AML-193 (cell line): ENCODE data around the gene PHETA1.

Source experiments
- DNase-seq, 2 experiments: peaks; one replicate each; lab custom pipeline; 2025; lab: John Stamatoyannopoulos, UW

PHETA1 gene, protein sequence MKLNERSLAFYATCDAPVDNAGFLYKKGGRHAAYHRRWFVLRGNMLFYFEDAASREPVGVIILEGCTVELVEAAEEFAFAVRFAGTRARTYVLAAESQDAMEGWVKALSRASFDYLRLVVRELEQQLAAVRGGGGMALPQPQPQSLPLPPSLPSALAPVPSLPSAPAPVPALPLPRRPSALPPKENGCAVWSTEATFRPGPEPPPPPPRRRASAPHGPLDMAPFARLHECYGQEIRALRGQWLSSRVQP

DNA sequence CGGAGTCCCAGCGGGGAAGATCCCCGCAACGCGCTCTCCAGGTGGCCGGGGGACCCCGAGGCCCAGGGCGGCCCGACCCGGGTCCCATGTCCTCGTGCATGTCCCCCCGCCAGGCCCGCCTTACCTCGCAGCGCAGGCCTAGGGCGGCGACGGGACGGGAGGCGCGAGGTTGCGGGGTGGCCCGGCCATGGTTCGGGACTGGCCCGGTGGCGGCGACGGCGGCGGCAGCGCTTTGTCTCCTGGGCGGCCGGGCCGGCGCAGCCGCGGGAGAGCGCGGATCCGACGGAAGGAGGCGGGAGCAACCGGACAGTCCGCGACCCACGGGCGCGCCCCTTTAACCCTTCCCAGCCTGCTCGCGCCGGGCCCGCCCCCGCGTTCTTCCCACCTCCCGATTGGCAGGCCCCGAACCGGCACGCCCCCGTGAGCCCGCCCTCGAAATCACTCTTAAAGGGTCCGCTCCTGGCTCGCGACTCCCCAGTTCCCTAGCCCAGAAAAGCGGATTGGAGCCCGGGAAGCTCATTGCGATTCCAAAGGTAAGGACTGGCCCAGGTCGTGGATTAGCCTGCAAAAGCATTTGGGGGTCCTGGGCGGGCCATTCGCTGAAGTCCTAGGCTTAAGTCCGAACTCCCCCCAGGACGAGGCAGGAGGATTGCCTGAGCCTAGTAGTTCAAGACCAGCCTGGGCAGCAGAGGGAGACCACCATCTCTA, at the start of gene PHETA1:
Gene PHETA1 (minus strand): TSS at position 308 of the 708 bp plus-strand sequence. CDS start 5,668 bp downstream, outside the sequence.
- DNase-seq = peak; percentile 60 to 62

DNA sequence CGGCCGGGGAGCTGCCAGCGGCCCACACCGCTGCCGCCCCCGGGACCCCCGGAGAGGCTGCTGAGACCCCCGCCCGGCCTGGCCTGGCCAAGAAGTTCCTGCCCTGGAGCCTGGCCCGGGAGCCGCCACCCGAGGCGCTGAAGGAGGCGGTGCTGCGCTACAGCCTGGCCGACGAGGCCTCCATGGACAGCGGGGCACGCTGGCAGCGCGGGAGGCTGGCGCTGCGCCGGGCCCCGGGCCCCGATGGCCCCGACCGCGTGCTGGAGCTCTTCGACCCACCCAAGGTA, 49.6 kb upstream of the PHETA1 start:
- no peak for DNase-seq

DNA sequence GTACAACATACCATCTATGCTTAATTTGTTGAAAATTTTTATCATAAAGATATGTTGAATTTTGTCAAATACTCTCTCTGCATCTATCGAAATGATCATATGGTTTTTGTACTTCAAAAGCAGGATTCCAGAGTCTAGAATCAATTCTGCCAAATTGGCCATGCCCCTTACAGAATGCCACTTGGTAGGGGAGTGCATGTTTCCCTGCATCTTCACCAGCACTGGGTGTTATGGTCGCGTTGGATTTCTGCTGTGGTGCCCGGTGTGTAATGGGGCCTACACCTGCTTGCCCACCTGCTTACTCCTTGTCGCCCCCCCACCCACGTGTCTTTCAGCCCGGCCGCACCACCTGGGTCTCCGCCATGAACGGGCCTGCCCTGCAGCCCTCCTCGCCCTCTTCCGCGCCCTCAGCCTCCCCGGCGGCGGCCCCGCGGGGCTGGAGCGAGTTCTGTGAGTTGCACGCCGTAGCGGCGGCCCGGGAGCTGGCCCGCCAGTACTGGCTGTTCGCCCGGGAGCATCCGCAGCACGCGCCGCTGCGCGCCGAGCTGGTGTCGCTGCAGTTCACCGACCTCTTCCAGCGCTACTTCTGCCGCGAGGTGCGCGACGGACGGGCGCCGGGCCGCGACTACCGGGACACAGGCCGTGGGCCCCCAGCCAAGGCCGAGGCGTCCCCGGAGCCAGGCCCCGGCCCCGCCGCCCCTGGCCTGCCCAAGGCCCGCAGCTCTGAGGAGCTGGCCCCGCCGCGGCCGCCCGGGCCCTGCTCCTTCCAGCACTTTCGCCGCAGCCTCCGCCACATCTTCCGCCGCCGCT, 49.1 kb upstream of the PHETA1 start:
- no peak for DNase-seq

DNA sequence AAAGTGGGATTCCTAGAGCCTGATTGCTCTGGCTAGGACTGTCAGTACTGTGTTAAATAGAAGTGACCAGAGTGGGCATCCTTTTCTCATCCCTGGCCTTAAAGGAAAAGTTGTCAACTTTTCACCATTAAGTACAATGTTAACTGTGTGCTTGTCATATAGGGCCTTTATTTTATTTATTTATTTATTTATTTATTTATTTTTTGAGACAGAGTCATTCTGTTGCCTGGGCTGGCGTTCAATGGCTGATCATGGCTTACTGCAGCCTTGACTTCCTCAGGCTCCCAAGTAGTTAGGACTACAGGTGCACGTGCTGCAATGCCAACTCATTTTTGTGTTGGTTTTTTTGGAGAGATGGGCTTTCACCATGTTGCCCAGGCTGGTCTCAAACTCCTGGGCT, 48.4 kb upstream of the PHETA1 start:
- no peak for DNase-seq

DNA sequence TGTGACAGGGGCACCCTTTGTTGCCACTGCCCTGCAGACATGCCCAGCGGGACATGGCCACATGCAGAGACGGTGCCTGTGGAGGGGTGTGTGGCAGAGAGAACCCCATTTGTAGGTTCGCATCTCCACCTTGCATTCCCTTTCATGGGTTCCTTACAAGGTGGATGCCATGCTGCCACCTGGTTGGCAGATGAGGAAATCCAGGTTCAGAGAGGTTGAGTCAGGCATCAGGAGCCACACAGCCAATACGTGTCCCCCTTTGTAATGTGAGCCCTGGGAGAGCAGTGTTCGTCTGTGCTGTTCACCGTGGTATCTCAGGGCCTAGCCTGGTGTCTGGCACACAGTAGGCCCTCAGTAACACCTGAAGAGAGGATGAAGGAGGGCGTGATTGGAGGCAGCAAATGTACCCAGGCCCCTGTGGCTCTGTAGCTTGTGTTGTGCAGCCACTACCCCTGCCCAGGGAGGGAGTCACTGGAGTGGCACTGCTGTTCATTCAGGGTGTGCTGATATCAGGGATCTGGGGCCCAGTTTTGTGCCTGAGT, 45.9 kb upstream of the PHETA1 start:
- no peak for DNase-seq

DNA sequence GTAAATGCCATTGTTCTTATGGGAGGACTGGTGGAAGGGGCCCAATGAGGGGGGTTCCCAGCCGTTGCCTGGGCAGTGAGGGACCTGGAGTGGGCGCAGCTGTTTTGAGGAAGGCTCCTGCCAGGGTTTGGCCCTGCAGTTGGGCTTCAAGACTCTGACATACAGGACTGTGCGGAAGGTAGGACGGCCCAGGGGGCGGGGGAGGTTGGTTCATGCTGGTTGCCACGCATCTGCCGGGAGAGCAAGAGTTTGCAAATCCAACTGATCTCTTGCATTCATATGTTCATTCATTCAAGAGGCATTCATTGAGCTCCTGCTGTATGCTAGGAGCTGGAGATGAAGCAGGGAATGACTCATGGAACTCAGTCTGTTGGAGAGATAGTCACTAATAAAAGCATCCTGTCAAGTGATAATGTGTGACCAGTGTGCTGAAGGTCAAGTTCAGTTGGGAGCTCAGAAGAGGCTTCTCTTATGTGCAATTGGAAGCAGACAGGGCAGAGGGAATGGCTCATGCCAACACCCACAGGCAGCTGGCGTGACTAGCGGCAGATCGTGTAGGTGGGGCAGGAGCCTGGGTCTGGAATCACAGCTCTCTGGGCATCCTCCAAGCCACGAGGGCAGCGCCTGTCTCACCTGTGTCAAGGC, 44.7 kb upstream of the PHETA1 start:
- DNase-seq = no peak

DNA sequence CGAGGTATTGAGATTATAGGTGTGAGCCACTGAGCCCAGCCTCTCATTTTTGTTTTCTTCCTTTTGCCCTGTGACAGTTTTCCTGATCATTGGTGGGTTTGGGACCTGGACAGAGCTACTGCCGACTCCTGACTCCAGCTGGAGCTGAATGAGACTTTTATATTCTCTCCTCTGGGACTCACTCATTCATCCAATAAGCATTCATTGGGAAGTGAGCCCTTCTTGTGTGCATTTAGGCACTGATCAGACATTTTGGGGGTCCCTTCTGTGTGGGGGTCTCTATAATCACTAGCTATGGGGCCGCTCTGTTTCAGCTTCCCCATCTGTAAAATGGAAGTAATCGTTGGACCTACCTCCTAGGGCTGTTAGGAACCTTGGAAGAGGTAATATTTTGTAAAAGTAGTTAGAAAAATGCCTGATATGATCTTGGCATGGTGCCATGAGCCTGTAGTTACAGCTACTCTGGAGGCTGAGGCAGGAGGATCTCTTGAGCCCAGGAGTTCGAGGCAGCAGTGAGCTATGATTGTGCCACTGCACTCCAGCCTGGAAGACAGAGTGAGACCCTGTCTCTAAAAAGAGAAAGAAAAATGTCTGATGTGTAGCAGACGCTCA, 44.0 kb upstream of the PHETA1 start:
- no peak for DNase-seq

DNA sequence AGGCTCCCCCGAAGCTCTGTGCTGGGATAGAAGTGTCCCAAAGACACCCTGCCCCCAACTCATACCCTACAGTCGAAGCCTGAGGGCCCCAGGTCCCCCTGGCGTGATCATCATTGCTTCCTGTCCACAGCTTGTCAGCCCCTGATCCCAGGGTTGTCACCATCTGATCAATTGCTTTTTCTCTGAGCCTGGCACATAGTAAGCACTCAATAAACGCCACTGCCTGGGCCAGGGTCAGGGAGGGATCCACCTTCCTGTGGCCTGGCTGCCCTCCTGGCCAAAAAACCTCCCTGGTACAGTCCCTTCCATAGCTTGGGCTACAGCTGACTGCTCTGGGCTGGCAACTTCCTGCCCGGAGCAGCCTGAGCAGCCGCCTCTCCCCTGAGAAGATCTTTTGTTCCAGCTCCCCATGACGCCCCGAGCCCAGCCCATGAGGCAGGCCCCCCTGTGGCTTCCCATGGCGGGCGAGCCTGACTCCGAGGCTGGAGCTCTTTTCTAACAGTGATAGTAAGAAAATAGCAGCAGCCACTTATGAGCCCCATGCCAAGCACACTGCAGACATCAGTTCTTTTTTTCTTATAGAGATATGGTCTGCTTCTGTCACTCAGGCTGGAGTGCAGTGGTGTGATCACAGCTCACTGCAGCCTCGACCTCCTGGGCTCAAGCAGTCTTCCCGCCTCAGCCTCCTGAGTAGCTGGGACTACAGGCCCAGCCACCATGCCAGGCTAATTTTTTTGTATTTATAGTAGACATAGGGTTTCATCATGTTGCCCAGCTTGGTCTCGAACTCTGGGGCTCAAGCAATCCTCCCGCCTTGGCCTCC, 43.3 kb upstream of the PHETA1 start:
- DNase-seq = no peak

DNA sequence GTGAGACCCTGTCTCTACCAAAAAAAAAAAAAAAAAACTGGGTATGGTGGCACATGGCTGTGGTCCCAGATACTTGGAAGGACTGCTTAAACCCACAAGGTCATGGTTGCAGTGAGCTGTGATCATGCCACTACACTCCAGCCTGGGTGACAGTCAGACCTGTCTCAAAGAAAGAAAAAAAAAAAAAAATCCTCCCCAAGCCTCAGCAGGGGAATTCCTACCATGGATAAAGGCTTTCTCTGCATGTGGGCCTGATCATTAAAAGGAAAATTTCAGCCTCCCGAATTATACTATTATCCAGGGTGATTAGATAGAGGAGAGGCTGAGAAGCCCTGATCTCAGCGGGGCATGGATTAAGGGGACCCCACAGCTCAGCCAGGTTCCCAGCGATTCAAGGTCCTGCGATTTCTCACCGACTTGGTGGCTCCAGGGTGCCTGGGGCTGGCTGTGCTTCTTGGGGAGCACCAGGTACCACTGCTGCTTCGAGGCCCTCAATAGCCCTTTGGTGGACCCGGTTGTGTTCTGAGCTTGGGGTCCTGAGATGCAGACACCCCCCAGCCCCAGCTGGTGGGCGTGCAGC, 42.4 kb upstream of the PHETA1 start:
- no peak for DNase-seq

DNA sequence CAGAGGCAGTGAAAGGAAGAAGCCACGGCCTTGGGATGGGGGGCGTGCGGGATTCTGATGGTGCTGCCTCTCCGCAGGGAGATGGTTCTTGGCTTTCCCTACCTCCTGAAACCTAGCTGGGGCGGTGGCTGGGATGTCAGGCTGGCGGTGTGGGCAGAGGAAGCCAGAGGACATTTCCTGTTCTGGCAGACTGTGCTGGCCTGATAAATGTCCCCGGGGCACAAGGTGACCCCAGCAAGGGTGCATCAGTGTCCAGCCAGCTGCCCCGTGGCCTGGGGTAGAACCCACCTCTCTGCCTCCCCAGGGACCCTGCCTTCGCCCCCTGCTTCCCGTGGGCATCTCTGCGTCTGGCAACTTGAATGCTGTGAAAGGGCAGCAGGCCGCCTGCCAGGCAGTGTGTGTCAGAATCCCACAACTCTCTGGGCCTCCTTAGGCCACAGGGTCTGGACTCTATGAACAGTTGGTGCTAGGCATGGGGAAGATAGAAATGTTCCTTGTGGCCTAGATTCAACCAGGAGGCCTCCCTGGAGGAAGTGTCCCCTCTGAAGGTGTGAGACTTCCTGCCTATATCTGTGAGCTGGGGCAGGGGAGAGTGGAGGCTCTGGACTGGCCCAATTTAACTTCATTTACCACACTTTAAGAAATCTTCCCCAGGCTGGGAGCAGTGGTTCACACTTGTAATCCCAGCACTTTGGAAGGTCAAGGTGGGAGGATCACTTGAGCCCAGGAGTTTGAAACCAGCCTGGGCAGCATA, 41.7 kb upstream of the PHETA1 start:
- DNase-seq = no peak

DNA sequence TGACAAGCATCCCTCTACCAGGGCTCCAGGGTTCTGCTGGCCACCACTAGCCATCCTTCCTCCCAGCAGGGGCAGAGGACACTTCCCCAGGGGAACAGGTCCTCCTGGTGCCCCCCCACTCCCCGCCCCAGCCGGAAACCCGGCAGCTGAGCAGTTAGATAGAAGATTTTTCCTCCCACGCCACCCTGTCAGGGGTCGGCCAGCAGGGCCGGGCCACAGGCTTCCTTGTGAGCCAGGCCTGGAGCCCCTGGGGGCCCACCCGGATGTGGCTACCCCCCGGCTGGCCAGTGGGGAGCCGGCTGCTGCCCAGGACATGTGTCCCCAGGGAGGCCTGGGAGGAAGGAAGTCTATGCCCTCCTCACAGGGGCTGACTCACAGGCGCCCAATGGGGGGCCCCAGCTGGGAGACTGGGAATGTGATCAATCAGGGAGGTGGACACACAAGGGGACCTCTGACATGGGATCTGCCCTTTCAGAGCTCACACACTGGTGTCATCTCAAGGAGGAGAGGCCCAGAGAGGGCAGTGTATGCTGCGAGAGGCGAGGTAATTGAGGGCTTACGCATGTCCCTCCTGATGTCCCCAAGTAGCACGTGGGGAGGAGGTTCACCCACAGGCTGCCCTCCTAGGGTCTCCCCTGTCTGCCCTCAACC, 41.0 kb upstream of the PHETA1 start:
- DNase-seq = peak in 1 of 2 experiments; percentile 30

DNA sequence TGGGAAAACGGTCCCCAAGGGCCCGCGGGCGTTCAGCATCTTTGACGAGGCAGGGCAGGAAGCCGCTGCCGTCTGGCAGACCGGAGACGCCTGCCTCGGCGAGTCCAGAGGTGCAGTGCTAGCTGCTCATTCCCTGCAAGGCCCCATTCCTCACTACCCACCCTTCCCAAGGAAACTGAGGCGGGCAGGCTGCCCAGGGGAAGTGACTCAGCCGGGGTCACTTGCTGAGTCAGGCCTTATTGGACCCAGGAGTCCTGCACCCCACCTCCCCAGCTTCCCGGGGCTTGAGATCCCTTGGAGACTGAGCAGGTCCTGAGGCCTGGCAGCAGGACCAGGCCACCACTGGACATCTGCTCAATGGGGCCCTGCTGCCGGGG, 40.5 kb upstream of the PHETA1 start:
- no peak for DNase-seq

DNA sequence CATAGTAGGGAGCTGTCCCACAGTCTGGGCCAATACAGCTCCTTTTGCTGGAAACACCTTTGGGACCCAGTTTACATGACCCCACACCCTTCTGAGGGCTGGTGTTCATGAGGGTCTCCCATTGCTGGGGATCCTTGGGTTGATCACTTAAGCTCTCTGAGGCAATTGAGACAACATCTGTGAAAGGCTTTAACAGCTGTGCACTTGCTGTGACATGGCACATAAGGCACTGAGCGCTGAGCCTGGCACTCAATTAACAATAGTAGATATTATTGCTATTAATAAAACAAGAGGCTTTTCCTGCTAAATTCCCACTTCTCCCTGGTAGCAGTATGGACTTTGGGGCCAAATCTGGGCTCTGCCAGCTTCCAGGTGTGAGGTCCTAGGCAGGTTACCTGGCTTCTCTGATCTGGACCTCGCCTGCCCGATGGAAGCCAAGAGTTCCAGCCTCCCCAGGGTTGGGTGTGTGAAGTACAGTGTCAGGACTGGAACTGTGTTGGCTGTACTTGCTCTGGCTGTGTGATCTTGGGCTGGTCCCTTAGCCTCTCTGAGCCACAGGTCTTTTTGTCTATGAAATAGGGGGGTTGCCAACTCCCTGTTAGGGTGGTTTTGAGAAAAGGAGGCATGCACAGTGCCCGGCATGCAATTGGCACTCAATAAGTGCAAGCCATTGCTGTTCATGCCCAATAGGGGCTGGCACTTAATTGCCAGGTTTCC, 39.9 kb upstream of the PHETA1 start:
- DNase-seq = no peak

DNA sequence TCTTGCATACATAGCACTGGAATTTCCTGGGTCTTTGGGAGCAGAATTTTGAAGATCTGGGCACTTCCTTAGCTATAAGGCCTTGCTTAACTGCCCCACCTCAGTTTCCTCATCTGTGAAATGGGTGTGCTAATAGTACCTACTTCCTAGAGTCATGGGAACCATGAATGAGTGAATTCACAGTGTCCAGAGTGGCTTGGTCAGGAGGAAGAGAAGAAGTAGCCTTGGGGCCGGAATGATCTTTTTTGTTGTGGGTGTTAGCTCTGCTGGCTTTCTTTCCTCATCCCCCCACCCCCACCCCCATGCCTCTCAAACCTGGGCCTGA, 39.2 kb upstream of the PHETA1 start:
- no peak for DNase-seq

DNA sequence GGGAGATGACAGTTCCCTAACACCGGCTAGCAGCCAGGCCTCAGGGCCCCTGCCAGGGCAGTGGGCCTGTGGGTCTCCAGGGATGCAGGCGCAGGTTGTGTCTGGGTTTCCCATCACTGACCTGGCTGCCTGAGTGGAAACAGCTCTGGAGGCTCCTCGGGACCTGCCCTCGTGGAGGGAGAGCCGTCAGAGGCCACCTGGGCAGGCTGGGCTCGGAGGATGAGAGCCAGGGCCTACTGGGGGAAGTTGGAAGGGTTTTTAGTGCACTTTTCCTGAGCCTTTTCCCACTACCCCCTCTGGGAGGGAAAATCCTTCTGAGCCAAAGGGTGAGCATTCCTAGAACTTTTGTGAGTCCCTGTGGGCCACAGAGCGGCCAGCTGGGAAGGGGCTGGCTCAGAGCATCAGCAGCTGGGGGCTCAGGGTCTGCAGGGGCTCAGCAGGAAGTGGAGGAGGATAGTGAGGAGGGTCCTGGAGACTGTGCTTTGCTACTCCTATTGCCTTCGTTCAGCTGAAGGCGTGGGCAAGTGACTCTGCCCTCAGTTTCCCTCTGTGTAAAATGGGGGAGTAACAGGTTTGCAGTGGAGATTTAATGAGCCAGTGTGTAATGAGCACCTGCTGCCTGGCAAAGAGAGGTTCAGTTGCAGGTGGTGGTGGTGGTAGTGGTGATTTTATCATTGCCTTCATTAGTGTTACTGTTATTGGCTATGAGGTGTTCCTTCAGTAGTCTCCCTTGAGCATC, 38.7 kb upstream of the PHETA1 start:
- no peak for DNase-seq

DNA sequence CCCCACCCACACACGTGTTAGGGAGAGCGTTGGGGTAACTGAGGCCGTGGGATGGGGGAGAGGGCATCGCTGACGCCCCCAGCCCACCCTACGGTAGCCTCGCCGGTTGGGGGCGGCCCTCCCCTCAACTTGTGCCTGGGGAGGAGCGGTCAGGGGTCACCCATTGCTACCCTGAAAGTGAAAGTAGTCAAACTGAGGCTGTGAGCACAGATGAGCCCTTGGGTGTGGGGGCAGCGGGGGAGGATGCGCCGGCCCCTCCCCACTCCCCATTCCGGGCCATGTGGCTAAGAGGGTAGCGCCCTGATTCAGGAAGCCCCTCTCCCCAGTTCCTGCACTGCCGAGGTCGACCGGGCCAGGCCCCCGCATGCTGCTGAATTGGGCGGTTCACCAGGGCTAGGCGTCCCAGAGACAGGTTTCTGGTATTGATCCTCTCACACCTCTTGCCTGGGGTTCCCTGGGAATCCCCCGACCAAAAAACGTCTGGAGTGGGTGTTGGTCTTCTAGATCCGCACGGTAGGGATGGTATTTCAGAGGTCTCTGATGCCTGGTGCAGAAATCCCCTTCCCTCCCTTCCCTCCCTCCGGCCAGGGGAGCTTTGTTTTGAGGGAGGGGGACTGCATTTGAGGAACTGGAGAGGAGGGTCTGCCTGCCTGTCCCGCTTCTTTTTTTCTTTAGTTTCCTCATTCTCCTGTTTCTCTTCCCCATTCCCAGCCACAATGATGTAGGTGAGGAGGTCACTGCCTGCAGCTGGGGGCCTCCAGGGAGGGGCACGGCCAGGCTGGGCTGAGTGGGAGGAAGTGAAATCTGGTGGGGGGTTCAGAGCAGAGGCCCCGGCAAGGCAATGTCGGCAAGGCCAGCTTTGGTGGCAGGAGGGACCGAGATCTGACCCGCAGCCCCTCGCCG, 37.8 kb upstream of the PHETA1 start:
- DNase-seq = no peak

DNA sequence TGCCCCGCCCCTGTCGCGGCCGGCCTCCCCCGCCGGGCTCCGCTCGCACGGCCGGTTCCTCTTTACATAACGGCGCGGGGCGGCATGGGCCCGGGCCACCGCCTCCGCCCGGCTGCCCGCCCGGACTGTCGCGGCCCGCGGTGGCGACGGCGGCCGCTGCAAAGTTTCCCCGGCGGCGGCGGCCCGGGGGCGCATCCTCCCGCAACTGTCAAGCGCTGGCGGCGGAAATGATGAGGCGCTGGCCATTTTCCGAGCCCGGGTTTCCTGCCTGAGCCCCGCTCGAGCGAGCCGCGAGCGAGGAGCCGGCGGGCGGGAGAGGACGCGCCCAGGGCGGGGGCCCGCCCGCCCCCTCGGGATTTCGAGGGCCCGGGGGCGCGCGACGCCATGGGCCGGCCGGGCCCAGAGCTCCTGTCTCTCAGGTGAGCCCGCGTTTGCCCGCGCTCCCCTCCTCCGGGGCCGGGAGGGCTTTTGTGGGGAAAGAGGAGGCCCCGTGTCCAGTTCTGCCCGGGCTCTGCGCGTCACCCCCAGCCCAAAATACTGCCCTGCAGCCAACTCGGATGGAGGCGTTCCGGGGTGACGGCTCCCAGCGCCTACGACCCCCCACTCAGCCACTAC, 37.1 kb upstream of the PHETA1 start, which contains the start of gene SH2B3:
Gene SH2B3 (plus strand): TSS at position 65 of the 615 bp plus-strand sequence. CDS start 12,223 bp downstream, outside the sequence.
- no peak for DNase-seq
